K562 (cell line): ENCODE data around the gene E2F3.

ENCODE experiments used
- EP300 ChIP-seq: IDR thresholded peaks from 2 replicates; pipeline ENCODE4 v1.6.1; 2012; ENCODE audit warnings: low read length, improper control_type of control experiment
- L3MBTL2 ChIP-seq: fragments of 450-650 bp; IDR thresholded peaks from 2 replicates; pipeline ENCODE4 v1.6.1; 2016; ENCODE audit warnings: mild to moderate bottlenecking, moderate library complexity
- NCOA4 ChIP-seq: fragments of 450-650 bp; IDR thresholded peaks from 2 replicates; pipeline ENCODE4 v1.6.1; 2018; ENCODE audit warnings: mild to moderate bottlenecking; ENCODE audit not compliant: partially characterized antibody
- SAFB ChIP-seq: fragments of 200-400 bp; formaldehyde crosslinking; IDR thresholded peaks from 2 replicates; pipeline ENCODE4 v1.6.1; 2017; ENCODE audit warnings: low read depth, low read length, borderline replicate concordance
- ZNF24 ChIP-seq: fragments of 450-650 bp; IDR thresholded peaks from 2 replicates; pipeline ENCODE4 v1.6.1; 2016
- TF ChIP-seq, protein P1 (sequence below), 3 experiments: IDR thresholded peaks in 2 of 3; conservative IDR thresholded peaks in 1 of 3; 2 replicates each; pipeline ENCODE4 v1.5.1; 2011 to 2012; ENCODE audit warnings: low read length in 3 of 3, mild to moderate bottlenecking in 3 of 3, control low read depth in 2 of 3, improper control_type of control experiment in 1 of 3, inconsistent platforms in 1 of 3, low read depth in 1 of 3, mixed read lengths in 1 of 3, moderate library complexity in 1 of 3; ENCODE audit not compliant: insufficient read depth in 2 of 3
- TF ChIP-seq, protein P2 (sequence below): fragments of 450-650 bp; formaldehyde crosslinking; IDR thresholded peaks from 2 replicates; pipeline ENCODE4 v1.4.0; 2022; ENCODE audit warnings: missing genetic modification characterization
- TF ChIP-seq, protein P3 (sequence below): sonication (generic); formaldehyde crosslinking; IDR thresholded peaks from 2 replicates; pipeline ENCODE4 v1.8.1; 2023; ENCODE audit warnings: mild to moderate bottlenecking, missing genetic modification reagents

DNA sequence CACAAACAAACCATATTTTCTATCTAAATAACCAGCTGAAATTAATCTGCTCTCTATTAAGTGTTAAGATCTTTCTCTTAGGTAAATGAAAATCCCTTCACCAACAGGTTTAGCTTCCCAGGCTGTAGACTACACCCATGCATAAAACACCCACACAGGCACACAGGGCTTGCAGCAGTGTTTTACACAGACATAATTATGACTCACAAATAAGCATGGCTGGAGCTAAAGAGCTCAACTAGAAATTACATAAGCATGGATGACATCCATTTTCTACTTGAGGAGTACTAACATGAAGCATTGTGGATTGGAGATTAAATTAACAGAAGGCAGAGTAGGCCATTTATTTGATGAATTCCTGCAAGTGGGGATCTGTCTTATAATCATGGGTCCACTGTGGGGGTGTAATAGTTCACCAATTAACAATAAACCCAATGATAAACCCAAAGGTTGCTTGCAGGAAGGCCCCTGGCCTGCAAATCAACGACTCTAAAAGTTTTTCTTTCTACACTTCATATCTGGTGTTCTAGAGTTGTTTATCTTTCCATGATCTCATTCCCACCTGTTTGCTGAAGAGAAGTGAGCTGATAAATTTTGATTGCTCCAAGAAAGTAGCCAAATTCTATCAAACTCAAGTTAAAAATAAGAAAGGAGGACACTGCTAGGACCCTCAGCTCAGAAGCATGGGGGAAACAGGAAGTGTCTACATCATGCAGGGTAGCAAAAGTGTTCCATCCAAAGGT is 33.8 kb upstream of the E2F3 start:
- TF ChIP-seq, protein P1, sequence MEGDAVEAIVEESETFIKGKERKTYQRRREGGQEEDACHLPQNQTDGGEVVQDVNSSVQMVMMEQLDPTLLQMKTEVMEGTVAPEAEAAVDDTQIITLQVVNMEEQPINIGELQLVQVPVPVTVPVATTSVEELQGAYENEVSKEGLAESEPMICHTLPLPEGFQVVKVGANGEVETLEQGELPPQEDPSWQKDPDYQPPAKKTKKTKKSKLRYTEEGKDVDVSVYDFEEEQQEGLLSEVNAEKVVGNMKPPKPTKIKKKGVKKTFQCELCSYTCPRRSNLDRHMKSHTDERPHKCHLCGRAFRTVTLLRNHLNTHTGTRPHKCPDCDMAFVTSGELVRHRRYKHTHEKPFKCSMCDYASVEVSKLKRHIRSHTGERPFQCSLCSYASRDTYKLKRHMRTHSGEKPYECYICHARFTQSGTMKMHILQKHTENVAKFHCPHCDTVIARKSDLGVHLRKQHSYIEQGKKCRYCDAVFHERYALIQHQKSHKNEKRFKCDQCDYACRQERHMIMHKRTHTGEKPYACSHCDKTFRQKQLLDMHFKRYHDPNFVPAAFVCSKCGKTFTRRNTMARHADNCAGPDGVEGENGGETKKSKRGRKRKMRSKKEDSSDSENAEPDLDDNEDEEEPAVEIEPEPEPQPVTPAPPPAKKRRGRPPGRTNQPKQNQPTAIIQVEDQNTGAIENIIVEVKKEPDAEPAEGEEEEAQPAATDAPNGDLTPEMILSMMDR (IDR thresholded peaks at IDR 0.05 in 2 of 3, conservative IDR thresholded peaks at IDR 0.05 in 1 of 3; ENCODE audit: insufficient read depth in 2 of 3, low read depth in 1 of 3, low read length in 3 of 3) = no peak
- TF ChIP-seq EP300 (no peak), ZNF24 (no peak), L3MBTL2 (no peak), NCOA4 (no peak), SAFB (no peak)
- TF ChIP-seq, protein P2, sequence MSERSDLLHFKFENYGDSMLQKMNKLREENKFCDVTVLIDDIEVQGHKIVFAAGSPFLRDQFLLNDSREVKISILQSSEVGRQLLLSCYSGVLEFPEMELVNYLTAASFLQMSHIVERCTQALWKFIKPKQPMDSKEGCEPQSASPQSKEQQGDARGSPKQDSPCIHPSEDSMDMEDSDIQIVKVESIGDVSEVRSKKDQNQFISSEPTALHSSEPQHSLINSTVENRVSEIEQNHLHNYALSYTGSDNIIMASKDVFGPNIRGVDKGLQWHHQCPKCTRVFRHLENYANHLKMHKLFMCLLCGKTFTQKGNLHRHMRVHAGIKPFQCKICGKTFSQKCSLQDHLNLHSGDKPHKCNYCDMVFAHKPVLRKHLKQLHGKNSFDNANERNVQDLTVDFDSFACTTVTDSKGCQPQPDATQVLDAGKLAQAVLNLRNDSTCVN (CRISPR knock-in tag) = no peak
- TF ChIP-seq, protein P3, sequence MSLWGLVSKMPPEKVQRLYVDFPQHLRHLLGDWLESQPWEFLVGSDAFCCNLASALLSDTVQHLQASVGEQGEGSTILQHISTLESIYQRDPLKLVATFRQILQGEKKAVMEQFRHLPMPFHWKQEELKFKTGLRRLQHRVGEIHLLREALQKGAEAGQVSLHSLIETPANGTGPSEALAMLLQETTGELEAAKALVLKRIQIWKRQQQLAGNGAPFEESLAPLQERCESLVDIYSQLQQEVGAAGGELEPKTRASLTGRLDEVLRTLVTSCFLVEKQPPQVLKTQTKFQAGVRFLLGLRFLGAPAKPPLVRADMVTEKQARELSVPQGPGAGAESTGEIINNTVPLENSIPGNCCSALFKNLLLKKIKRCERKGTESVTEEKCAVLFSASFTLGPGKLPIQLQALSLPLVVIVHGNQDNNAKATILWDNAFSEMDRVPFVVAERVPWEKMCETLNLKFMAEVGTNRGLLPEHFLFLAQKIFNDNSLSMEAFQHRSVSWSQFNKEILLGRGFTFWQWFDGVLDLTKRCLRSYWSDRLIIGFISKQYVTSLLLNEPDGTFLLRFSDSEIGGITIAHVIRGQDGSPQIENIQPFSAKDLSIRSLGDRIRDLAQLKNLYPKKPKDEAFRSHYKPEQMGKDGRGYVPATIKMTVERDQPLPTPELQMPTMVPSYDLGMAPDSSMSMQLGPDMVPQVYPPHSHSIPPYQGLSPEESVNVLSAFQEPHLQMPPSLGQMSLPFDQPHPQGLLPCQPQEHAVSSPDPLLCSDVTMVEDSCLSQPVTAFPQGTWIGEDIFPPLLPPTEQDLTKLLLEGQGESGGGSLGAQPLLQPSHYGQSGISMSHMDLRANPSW = no peak
